ENCODE results near the gene LRRN3. TPM values are rescaled to one million over a fixed set of nuclear protein-coding genes. Genes with fewer than 3 reads are reported as not detected.

The LRRN3 gene
- total RNA-seq, 2 donors from 2014 or later = 1.6 to 3.0 TPM

GRCh38 chr7:111140091-111140865 lies 49.4 kb downstream of the LRRN3 start:
- no peak for TF ChIP-seq CTCF (IDR thresholded peaks at IDR 0.05)
- DNase-seq (ENCODE audit: low spot score) (no peak), ATAC-seq (ENCODE audit: insufficient number of reproducible peaks, low FRiP score, low read depth) (no peak)
- no peaks in the 10 kb centered on the region for H3K9me3 ChIP-seq
- no peak overlapping the region for H3K4me3 ChIP-seq
- H3K36me3 ChIP-seq = no peaks in the 10 kb centered on the region
- H3K27me3 ChIP-seq (replicated peaks; ENCODE audit: insufficient read depth) = no peaks in the 10 kb centered on the region
- peaks cover 34 to 48% of the 10 kb centered on the region in 2 donors for H3K4me1 ChIP-seq (ENCODE audit: control insufficient read depth in 1 of 2, low read depth in 2 of 2)
- no peak overlapping the region for H3K27ac ChIP-seq

GRCh38 chr7:111145472-111145871 lies 54.5 kb downstream of the LRRN3 start:
- H3K27me3 ChIP-seq (replicated peaks; ENCODE audit: insufficient read depth) = no peaks in the 10 kb centered on the region
- H3K4me3 ChIP-seq = no peak overlapping the region
- no peak for TF ChIP-seq CTCF (IDR thresholded peaks at IDR 0.05)
- DNase-seq (ENCODE audit: low spot score) (no peak), ATAC-seq (ENCODE audit: insufficient number of reproducible peaks, low FRiP score, low read depth) (no peak)
- H3K27ac ChIP-seq = no peak overlapping the region
- no peaks in the 10 kb centered on the region for H3K9me3 ChIP-seq
- H3K4me1 ChIP-seq (ENCODE audit: control insufficient read depth in 1 of 2, low read depth in 2 of 2) = peaks cover 12 to 26% of the 10 kb centered on the region in 2 donors
- H3K36me3 ChIP-seq = no peaks in the 10 kb centered on the region

- no peak for DNase-seq (ENCODE audit: low spot score)
- H3K27ac ChIP-seq = no peak overlapping the region
- no peaks in the 10 kb centered on the region for H3K36me3 ChIP-seq
- H3K4me1 ChIP-seq (ENCODE audit: control insufficient read depth in 1 of 2, low read depth in 2 of 2) = peaks cover 10 to 21% of the 10 kb centered on the region in 2 donors
- no peaks in the 10 kb centered on the region for H3K9me3 ChIP-seq
- H3K4me3 ChIP-seq = no peak overlapping the region
- H3K27me3 ChIP-seq (replicated peaks; ENCODE audit: insufficient read depth) = no peaks in the 10 kb centered on the region
- no peak for ATAC-seq (ENCODE audit: insufficient number of reproducible peaks, low FRiP score, low read depth)
- TF ChIP-seq CTCF (IDR thresholded peaks at IDR 0.05) = no peak
Measured at GRCh38 chr7:111146136-111146535, 55.2 kb downstream of the LRRN3 start.

GRCh38 chr7:111147708-111148533 lies 57.0 kb downstream of the LRRN3 start:
- no peak for DNase-seq (ENCODE audit: low spot score)
- H3K36me3 ChIP-seq = no peaks in the 10 kb centered on the region
- H3K4me3 ChIP-seq = no peak overlapping the region
- no peaks in the 10 kb centered on the region for H3K27me3 ChIP-seq (replicated peaks; ENCODE audit: insufficient read depth)
- no peak for ATAC-seq (ENCODE audit: insufficient number of reproducible peaks, low FRiP score, low read depth)
- no peaks in the 10 kb centered on the region for H3K9me3 ChIP-seq
- H3K4me1 ChIP-seq (ENCODE audit: control insufficient read depth in 1 of 2, low read depth in 2 of 2) = peaks cover 10 to 21% of the 10 kb centered on the region in 2 donors
- no peak overlapping the region for H3K27ac ChIP-seq
- no peak for TF ChIP-seq CTCF (IDR thresholded peaks at IDR 0.05)

- Histone ChIP-seq H3K4me1 (ENCODE audit: control insufficient read depth in 1 of 2, low read depth in 2 of 2) (peaks cover 5 to 7% of the 10 kb centered on the region in 2 donors), H3K9me3 (no peaks in the 10 kb centered on the region), H3K36me3 (no peaks in the 10 kb centered on the region), H3K4me3 (no peak overlapping the region), H3K27me3 (replicated peaks; ENCODE audit: insufficient read depth) (no peaks in the 10 kb centered on the region), H3K27ac (no peak overlapping the region)
- DNase-seq (ENCODE audit: low spot score) (no peak), ATAC-seq (ENCODE audit: insufficient number of reproducible peaks, low FRiP score, low read depth) (no peak)
- no peak for TF ChIP-seq CTCF (IDR thresholded peaks at IDR 0.05)
Measured at GRCh38 chr7:111150709-111151108, 59.8 kb downstream of the LRRN3 start.
